Testis (tissue), 2 donors: ENCODE results near the gene MCM3AP.

Experiments used
- POLR2A ChIP-seq: fragments of 450-650 bp; IDR thresholded peaks from one replicate; pipeline ENCODE4 v1.6.1; 2017; ENCODE audit warnings: antibody characterized with exemption, mild to moderate bottlenecking, moderate library complexity
- TF ChIP-seq, protein P1 (sequence below), 3 experiments: fragments of 450-650 bp in 2 of 3; fragments of 200-600 bp in 1 of 3; sonication (generic) in 1 of 3; IDR thresholded peaks; one replicate each; pipeline ENCODE4 v1.5.1; 2016 to 2019; ENCODE audit warnings: antibody characterized with exemption in 3 of 3, mild to moderate bottlenecking in 2 of 3, moderate library complexity in 1 of 3

DNA sequence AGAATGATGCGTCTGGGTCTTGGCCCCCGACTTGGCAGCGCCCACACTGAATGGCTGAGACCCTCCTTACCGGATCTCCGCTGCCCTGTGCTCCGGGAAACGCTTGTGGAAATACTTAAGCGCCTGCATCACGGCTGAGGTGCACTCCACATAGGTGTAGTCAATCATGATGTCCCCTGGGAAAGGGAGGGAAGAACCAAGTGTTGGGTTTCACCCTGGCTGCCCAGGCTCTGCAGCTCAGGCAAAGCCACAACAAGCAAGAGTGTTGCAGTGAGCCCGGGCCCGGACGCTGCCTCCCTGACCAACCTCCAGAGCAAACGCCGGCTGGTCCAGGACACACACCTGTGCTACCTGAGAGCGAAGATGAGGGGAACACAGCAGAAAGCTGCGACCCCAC is 79.6 kb downstream of the MCM3AP start:
- TF ChIP-seq, protein P1, sequence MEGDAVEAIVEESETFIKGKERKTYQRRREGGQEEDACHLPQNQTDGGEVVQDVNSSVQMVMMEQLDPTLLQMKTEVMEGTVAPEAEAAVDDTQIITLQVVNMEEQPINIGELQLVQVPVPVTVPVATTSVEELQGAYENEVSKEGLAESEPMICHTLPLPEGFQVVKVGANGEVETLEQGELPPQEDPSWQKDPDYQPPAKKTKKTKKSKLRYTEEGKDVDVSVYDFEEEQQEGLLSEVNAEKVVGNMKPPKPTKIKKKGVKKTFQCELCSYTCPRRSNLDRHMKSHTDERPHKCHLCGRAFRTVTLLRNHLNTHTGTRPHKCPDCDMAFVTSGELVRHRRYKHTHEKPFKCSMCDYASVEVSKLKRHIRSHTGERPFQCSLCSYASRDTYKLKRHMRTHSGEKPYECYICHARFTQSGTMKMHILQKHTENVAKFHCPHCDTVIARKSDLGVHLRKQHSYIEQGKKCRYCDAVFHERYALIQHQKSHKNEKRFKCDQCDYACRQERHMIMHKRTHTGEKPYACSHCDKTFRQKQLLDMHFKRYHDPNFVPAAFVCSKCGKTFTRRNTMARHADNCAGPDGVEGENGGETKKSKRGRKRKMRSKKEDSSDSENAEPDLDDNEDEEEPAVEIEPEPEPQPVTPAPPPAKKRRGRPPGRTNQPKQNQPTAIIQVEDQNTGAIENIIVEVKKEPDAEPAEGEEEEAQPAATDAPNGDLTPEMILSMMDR (IDR thresholded peaks at IDR 0.05), result no peak
- TF ChIP-seq POLR2A, result no peak
